HG02759 (cell line): ENCODE results near the gene CRY2.
A peak's percentile ranks its signal among the peaks of the same experiment; 100 is the strongest.
"Not testable (repeated sequence)": the region's sequence is repeated elsewhere in the genome, so short reads cannot be mapped to it uniquely, and the experiment has no call there.

Source experiments
- ATAC-seq: cut with Tn5 transposase; IDR thresholded peaks from one replicate; pipeline ENCODE4 v1.9.1; 2021; ENCODE audit warnings: mild to moderate bottlenecking, moderate library complexity; ENCODE audit not compliant: unreplicated experiment

CRY2 gene

GRCh38 chr11:45846974-45847910 lies at the start of gene CRY2:
CRY2 (plus strand) TSS chr11:45847475; CDS start chr11:45847491, 16 bp downstream.
- peak; percentile 94 for ATAC-seq

- ATAC-seq = no peak
Observed at GRCh38 chr11:45798793-45799441, 48.4 kb upstream of the CRY2 start.

- no peak for ATAC-seq
Observed at GRCh38 chr11:45799562-45799961, 47.7 kb upstream of the CRY2 start.

GRCh38 chr11:45800261-45800660 lies 47.0 kb upstream of the CRY2 start:
- no peak for ATAC-seq

GRCh38 chr11:45801723-45802315 lies 45.5 kb upstream of the CRY2 start:
- no peak for ATAC-seq

GRCh38 chr11:45802531-45803317 lies 44.6 kb upstream of the CRY2 start:
- no peak for ATAC-seq

GRCh38 chr11:45803971-45804760 lies 43.1 kb upstream of the CRY2 start:
- peak; percentile 29 for ATAC-seq

GRCh38 chr11:45804761-45805304 lies 42.4 kb upstream of the CRY2 start, which contains the start of gene SLC35C1:
SLC35C1 (plus strand) TSS chr11:45805149; CDS start chr11:45805802, 653 bp downstream.
- peak; percentile 95 for ATAC-seq

- ATAC-seq = peak; percentile 45
Observed at GRCh38 chr11:45805305-45806071, 41.8 kb upstream of the CRY2 start.

- no peak for ATAC-seq
Observed at GRCh38 chr11:45806072-45806933, 41.0 kb upstream of the CRY2 start.

- no peak for ATAC-seq
Observed at GRCh38 chr11:45806937-45807791, 40.1 kb upstream of the CRY2 start.

GRCh38 chr11:45807792-45808238 lies 39.5 kb upstream of the CRY2 start:
- no peak for ATAC-seq

GRCh38 chr11:45808427-45808826 lies 38.8 kb upstream of the CRY2 start:
- ATAC-seq = not testable (repeated sequence)

GRCh38 chr11:45809456-45810395 lies 37.5 kb upstream of the CRY2 start:
- ATAC-seq = no peak

GRCh38 chr11:45810431-45811108 lies 36.7 kb upstream of the CRY2 start:
- no peak for ATAC-seq
